ENCODE measurements around the gene CDKN2D.
A peak's percentile ranks its signal among the peaks of the same experiment; 100 is the strongest.
"Not testable (repeated sequence)": the region's sequence is repeated elsewhere in the genome, so short reads cannot be mapped to it uniquely, and the experiment has no call there.

CDKN2D gene

GRCh38 chr19:10580979-10581631 is 12.3 kb upstream of the CDKN2D start:
- DNase-seq (ENCODE audit: low spot score) = peak; percentile 89

DNA sequence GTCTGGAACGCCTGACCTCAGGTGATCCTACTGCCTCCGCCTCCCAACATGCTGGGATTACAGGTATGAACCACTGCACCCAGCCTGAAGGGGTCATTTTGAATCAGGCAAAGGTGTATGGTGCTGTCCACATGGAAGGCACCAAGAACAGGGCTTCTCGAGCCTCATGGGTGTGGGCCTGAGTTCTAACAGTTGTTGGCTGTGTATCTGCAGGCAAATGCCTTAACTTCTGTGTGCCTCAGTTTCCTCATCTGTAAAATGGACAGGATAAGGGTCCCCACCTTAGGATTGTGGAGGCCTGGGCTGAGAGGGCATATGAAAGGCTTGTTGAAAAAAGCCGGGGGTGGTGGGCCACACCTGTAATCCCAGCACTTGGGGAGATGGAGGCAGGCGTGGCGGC is 9.2 kb upstream of the CDKN2D start:
- no peak for DNase-seq (ENCODE audit: low spot score)

- DNase-seq (ENCODE audit: low spot score) = no peak
Observed at GRCh38 chr19:10575011-10575716, 6.4 kb upstream of the CDKN2D start.

DNA sequence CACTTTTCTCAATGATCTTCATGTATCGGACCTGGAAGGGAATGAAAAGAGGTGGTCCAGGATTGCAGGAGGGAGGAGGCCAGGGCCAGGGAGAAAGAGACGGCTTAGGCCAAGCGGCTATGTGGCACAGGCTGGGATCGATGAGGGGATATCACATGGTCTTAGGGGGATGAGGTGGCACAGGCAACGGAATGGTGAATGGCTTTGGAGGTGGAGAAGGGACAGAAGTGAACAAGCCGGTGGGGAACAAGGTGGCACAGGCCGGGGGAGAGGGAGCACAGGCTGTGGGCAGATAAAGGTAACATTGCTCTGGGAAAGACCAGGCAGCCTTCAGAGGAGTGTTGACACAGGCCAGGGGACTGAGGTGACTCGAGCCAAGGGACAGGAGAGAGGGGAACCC is 5.7 kb upstream of the CDKN2D start:
- DNase-seq (ENCODE audit: low spot score) = no peak

DNA sequence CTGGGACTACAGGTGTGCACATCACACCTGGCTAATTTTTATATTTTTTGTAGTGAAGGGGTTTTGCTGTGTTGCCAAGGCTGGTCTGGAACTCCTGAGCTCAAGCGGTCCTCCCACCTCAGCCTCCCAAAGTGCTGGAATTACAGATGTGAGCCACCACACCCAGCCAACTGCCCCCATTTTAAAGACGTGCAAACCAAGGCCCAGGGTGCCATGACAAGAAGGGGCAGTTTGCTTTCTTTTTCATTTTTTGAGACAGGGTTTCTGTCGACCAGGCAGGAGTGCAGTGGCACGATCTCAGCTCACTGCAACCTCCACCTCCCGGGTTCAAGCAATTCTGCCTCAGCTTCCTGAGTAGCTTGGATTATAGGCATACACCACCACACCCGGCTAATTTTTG is 5.0 kb upstream of the CDKN2D start:
- DNase-seq (ENCODE audit: low spot score) = not testable (repeated sequence)

- DNase-seq (ENCODE audit: low spot score) = peak; percentile 57
Observed at GRCh38 chr19:10568062-10568825, 535 bp downstream of the CDKN2D start.

GRCh38 chr19:10567656-10568055 is 1.1 kb downstream of the CDKN2D start:
- no peak for DNase-seq (ENCODE audit: low spot score)

GRCh38 chr19:10566658-10567410 is 1.9 kb downstream of the CDKN2D start:
- peak; percentile 70 for DNase-seq (ENCODE audit: low spot score)

DNA sequence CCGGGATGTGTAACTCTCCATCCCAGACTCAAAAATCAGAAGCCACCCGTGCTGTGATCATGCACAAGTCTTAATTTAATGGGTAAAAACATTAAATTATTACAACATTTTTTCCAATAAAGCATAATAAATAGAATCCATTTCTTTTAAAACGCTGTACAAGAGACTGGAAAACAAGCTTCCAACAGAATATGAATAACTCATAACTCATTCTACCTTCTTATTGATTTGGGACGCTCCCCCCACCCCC is 2.4 kb downstream of the CDKN2D start:
- no peak for DNase-seq (ENCODE audit: low spot score)

DNA sequence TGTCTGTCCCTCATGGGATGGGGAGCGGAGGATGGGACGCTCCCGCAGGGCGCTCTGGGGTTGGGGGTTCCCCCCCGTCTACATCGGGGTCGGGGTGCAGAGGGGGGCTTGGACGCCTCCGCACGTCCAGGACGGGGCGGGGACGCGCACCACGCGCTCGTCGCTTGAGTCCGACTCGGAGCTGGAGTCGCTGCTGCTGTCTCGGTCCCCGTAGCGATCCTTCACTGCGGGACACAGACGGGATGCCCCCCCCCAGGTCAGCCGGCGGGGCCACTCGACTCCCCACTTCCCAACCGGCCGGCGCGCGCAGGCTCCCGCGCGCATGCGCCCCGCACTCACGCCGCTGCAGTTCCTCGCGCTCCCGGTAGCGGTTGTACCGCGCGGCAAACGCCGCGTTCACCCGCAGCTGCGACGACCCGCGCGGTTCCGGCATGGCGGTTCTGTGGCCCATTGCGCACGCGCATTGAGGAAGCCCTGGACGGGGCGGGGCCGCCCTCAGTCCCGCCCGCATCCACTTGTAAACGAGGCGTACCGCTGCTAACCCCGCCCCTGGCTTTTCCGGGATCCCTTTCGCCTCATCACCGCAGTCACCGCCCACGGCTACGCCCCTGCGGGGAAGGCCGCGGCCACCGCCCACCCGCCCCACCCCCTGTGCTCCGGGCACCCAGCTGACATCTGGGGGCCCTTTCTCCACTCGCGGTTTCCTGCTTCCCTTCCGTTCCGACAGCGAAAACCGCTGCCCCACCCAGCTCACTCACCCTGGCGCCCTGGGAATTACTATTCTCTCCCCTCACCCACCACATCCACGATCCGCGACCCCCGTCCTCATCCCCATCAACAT is 3.0 kb downstream of the CDKN2D start, which contains the start of gene KRI1:
KRI1 (minus strand) TSS at position 444 of the 841 bp plus-strand sequence; CDS start at position 433, 11 bp downstream.
- DNase-seq (ENCODE audit: low spot score) = peak; percentile 99

DNA sequence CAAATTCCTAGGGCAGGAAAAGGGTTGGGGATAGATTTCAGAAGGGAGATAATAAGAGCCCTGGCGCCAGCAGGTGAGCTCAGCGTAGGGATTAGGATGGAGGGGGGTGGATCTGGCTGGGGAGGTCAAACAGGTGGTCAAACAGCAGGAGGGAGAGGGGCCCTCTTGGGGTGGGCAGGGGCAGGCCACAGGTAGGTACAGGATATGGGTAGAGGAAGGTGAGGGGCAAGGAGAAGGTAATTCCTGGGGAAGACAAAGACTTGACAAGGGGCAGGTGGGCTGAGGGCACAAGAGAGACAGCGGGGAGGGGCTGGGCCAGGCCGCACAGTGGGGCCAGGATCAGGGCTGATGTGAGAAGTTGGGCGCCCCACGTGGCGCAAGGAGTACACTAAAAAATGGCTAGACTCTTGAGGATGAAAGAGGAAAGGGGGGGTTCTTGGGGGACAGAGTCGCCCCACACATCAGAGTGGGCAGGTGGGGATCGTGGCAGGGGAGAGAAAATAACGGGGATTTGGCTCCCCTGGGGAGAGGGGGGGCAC is 3.7 kb downstream of the CDKN2D start:
- DNase-seq (ENCODE audit: low spot score) = peak; percentile 48

GRCh38 chr19:10562609-10563008 is 6.2 kb downstream of the CDKN2D start:
- DNase-seq (ENCODE audit: low spot score) = no peak

DNA sequence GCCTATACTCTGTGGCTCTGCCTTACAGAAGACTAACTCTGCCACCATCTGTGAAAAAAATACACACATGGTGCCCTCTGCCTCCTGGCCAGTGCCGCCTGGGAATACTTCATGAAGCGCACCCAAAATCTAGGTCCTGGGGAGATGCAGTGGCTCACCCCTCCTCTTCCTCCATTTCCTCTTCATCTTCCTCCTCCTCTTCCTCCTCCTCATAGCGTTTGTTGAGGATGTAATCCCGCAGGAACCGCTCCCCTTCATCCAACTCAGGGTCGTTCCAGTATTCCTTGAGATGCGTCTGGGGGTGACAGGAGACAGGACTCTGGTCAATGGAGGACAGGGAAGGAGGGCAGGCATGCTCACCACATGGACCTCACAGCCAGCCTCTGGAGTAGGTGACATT is 8.6 kb downstream of the CDKN2D start:
- no peak for DNase-seq (ENCODE audit: low spot score)

- DNase-seq (ENCODE audit: low spot score) = no peak
Observed at GRCh38 chr19:10557603-10558197, 11.1 kb downstream of the CDKN2D start.

DNA sequence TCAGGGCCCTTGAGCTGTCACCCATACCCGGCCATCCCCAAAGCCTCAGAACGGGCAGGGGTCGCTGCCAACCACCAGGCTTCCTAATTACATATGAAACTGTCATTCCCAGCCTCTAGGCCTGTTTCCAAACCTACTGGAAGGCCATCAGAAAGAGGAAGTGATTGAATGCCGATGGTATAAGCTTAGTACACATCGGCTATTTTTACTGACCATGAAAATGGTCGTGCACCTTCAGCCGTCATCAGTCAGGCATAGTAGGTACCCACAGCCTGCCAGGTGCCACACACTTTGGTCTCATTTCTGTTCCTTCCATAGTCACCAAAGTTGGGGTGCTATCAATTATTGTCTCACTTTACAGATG is 13.2 kb downstream of the CDKN2D start:
- DNase-seq (ENCODE audit: low spot score) = no peak

- no peak for DNase-seq (ENCODE audit: low spot score)
Observed at GRCh38 chr19:10554760-10555609, 13.8 kb downstream of the CDKN2D start.

DNA sequence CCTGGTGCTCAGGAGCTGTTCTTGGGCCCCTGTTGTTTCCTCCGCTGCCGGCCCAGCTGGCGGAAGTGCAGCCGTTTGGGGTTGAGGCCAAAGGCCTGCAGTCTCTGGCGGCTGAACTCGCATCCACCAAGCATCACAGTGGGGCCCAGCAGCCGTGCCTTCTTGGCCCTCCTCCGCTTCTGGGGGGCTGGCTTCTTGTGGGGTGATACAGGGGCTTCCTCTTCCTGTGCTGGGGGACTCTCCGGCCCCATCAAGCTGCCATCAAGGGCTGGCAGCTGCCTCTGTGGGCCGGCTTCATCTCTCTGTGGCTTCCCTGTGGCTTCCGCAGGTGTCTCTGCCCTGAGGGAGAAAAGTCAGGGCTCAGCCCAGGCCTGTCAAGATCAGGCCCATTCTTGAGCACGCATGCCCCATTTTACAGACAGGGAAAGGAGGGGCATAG is 14.8 kb downstream of the CDKN2D start:
- peak; percentile 60 for DNase-seq (ENCODE audit: low spot score)

DNA sequence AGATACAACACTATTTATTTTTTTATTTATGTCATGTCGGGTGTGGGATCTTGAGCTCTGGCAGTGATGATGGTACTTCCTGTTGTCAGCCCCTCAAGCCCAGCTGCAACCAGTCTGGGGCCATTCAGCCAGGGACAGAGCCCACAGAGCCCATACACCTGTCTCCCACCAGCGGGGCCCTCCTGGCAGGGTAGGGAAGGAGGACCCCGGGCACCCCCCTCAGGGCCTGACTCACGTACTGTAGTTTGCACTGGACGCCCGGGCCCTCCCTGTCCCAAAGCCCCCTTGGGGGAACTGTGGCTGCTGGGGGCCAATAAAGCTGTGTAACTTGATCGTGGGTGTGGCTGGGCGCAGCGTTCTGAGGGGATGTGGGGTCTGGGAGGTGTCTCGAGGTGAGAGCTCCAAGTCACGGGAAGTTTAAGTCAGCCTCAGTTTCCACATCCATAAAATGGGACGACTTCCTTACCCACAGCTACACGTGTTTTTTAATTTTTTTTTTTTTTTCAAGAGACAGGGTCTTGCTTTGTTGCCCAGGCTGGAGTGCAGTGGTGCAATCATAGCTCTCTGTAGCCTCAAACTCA is 15.6 kb downstream of the CDKN2D start:
- no peak for DNase-seq (ENCODE audit: low spot score)

DNA sequence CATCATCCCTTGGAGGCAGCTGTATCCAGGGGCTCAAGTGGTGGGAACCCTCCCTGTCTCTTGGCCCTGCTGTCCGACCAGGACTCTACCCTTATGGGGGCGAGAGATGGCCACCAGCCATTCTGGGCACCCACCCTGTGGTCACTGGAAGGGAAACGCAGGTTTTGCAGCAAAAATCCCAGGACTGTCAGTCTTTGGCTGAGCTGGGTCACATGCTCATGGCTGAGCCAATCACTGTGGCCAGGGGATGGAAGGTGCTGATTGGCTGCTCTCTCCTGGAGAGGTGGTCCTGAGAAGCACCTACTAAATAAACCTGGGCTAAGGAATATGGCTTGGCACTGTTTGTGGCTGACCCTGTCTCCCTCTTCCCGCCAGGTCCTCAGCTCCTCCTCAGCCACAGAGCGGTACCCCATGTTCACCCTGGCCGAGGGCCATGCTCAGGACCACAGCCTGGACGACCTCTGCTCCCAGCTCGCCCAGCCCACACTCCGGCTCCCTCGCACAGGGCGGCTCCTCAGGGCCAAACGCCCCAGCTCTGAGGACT is 16.2 kb downstream of the CDKN2D start:
- DNase-seq (ENCODE audit: low spot score) = no peak

Measured in CD4-positive, alpha-beta T cell treated with Interleukin-15 for 4 hours (primary cell).